IPS-NIHi7 (cell line): ENCODE measurements around the gene NOP9.

Experiments used
- DNase-seq: peaks from one replicate; pipeline ENCODE4 v3.0.0; 2012; ENCODE audit warnings: mixed read lengths; ENCODE audit errors: extremely low spot score

The NOP9 gene

GRCh38 chr14:24299255-24300191, at the start of gene NOP9, which contains the start of gene DHRS1:
NOP9 (plus strand) TSS chr14:24299850; CDS start chr14:24299955, 105 bp downstream.
DHRS1 (minus strand) TSS chr14:24299780; CDS start chr14:24299106, 674 bp downstream.
- DNase-seq: peak; percentile 94

- no peak for DNase-seq
Measured at GRCh38 chr14:24250354-24250753, 49.3 kb upstream of the NOP9 start.

- no peak for DNase-seq
Measured at GRCh38 chr14:24251880-24252288, 47.8 kb upstream of the NOP9 start.

GRCh38 chr14:24252289-24253124, 47.1 kb upstream of the NOP9 start:
- DNase-seq: no peak

DNA sequence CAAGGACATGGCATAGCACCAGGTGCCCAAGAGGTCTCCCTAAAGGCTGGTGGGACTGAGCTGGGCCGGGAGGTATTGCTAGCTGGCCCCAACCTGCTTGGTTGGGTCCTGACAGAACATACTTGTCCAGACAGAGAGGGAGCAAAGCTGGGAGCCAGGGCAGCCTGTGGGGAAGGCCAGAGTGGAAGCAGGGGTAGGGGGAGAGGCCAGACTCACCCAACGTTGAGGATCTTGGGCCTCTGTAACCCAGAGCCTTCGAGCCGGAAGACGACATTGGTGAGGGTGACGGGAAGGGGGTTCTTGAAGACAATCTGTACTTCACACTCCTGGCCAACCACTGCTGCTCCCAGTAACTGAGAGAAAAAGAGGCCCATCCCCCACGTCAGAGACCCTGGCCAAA, 45.7 kb upstream of the NOP9 start:
- DNase-seq: no peak

- DNase-seq: no peak
Measured at GRCh38 chr14:24254630-24255392, 44.8 kb upstream of the NOP9 start.

- no peak for DNase-seq
Measured at GRCh38 chr14:24255438-24255837, 44.2 kb upstream of the NOP9 start.

GRCh38 chr14:24255931-24256711, 43.5 kb upstream of the NOP9 start:
- DNase-seq: no peak

GRCh38 chr14:24256960-24257359, 42.7 kb upstream of the NOP9 start:
- no peak for DNase-seq

- no peak for DNase-seq
Measured at GRCh38 chr14:24258119-24258518, 41.5 kb upstream of the NOP9 start.

- no peak for DNase-seq
Measured at GRCh38 chr14:24258548-24259265, 40.9 kb upstream of the NOP9 start.

DNA sequence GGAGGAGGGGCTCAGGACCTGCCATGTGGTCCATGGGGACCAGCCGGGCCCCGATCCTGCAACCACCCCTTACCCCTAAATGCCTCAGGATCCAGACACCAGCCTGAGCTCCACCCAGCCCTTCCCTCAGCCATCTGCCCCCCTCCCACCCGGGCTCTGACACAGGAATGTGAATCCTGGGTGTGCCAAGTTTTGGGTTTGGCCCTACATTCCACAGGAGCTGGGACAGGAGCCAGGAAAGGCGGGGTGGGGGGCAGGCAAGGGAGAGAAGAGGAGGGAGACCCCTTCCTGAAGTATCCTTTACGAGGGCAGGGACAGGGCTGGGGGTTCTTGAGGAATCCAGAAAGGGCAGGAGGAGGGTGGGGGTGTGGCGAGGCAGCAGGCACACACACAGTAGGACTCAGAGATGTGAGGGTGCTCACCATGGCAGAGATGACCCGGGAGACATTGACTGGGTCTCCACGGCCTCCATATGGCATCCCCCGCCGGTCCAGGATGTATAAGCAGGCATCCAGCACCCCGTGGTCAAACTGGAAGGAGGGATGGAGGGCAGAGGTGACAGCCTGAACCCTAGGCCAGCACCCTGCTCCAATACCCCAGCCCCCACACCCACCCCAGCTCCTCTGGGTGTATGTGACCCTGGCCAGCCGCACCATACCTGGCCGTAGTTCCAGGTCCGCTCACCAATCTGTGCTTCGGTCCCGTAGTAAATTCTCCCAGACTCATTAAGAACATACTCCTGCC, 40.2 kb upstream of the NOP9 start:
- no peak for DNase-seq

DNA sequence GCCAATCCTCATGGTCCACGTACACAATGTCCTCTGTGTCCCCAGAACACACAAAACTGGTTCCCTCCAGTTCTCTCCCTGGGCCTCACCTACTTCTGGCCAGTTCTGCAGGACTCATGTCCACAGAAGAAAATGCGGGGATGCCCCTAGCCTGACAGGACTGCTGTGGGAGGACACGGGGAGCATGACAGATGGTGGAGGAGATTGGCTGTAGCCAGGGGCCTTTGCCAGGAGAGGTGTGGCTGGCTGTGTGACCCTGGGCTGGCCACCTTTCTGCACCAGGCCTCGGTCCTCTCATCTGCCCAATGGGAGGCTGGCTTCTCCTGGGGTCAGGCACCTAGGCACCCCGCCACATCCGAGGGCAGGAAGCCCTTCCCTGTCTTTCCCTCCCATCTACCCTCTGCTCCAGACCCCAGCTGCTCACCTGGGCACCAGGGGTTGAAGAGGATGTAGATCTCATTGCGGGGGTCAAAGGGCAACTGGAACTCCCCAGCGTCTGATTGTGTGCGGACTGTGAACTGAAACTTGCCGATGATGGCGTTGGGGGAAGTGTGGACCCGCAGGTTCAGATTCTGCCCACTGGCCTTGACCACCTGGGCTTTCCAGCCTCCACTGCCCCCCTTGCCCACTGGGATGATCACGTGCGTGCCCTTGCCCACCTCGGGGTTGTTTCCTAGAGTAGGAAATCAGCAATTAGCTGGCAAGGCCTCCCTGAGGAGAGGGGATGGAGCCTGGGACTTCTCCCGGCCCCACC, 39.4 kb upstream of the NOP9 start:
- DNase-seq: no peak

DNA sequence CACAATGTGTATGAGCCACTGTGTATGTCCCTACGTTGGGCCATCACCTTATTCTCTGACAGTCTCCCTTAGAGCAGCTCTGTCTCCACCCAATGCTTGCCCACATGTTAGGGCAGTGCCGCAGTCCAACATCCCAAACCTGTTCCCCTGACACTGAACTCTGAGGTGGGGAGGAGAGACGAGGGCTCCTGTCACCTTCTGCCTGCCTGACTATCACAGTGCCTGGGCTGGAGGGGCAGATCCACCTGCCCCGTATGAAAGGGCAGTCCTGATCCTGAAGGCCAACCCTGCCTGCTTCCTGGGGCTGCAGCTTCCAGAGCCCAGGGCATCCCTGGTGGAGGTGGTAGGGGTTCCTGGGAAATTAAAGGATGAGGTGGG, 38.9 kb upstream of the NOP9 start:
- no peak for DNase-seq

GRCh38 chr14:24261256-24261968, 38.2 kb upstream of the NOP9 start:
- DNase-seq: no peak

DNA sequence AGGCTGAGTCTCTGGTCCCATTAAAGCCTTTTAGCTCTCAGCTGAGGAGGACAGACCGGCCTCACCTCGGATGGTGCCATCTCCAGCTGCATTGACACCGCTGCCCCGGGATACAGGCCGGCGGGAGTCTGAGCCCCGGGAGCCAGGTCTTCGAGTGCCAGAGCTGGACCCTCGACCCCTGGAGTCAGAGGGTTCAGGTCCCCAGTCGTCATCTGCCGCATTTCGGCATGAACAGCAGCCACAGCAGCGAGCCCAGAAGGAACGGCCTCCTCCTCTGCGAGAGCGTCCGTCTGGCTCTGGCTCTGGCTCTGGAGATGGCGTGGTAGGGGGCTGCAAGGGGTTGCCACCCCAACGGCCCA, 37.7 kb upstream of the NOP9 start:
- no peak for DNase-seq

- peak; percentile 46 for DNase-seq
Measured at GRCh38 chr14:24262821-24263733, 36.6 kb upstream of the NOP9 start, which contains the start of gene TGM1. TGM1 (minus strand) TSS chr14:24263177; CDS start chr14:24262352, 825 bp downstream.
